SK-N-SH (cell line): ENCODE measurements around the gene SLC25A21.

ENCODE experiments used
- CTCF ChIP-seq: fragments of 200-600 bp; sonication (generic); IDR thresholded peaks from 2 replicates; pipeline ENCODE4 v1.6.1; 2017; ENCODE audit warnings: antibody characterized with exemption, mild to moderate bottlenecking, moderate library complexity
- GABPA ChIP-seq: IDR thresholded peaks from 2 replicates; pipeline ENCODE4 v1.4.0; 2012; ENCODE audit warnings: low read depth, mild to moderate bottlenecking
- MXI1 ChIP-seq: IDR thresholded peaks from 2 replicates; pipeline ENCODE4 v1.6.1; 2012; ENCODE audit warnings: mild to moderate bottlenecking, low read depth, low read length, improper control_type of control experiment
- RAD21 ChIP-seq: IDR thresholded peaks from 2 replicates; pipeline ENCODE4 v1.6.1; 2012; ENCODE audit warnings: mild to moderate bottlenecking, low read length
- REST ChIP-seq: IDR thresholded peaks from 2 replicates; pipeline ENCODE4 v1.6.1; 2012; ENCODE audit warnings: mild to moderate bottlenecking, low read depth, low read length, moderate library complexity

GRCh38 chr14:36856095-36856878 is 316.1 kb downstream of the SLC25A21 start:
- TF ChIP-seq GABPA (no peak), MXI1 (no peak), CTCF (no peak), RAD21 (no peak), REST (no peak)
